GM12891 (cell line): ENCODE results near the gene IL11RA.

Experiments used
- DNase-seq: peaks from one replicate; pipeline ENCODE4 v3.0.0; 2011; ENCODE audit warnings: low spot score; ENCODE audit not compliant: insufficient read length
- FAIRE-seq: peaks from 2 replicates; lab custom pipeline; 2011; peaks lifted over from hg19 to GRCh38; lab: Jason Lieb, UNC
- PAX5 ChIP-seq: IDR thresholded peaks from 2 replicates; pipeline ENCODE4 v1.6.1; 2011; ENCODE audit warnings: low read length, moderate library complexity, mild to moderate bottlenecking; ENCODE audit not compliant: insufficient read depth, severe bottlenecking
- POLR2A ChIP-seq: IDR thresholded peaks from 2 replicates; pipeline ENCODE4 v1.6.1; 2011; ENCODE audit warnings: low read depth, low read length, control low read depth
- POLR2AphosphoS5 ChIP-seq: IDR thresholded peaks from 2 replicates; pipeline ENCODE4 v1.6.1; 2011; ENCODE audit warnings: low read depth, low read length, control low read depth
- POU2F2 ChIP-seq: IDR thresholded peaks from 2 replicates; pipeline ENCODE4 v1.6.1; 2011; ENCODE audit warnings: low read depth, mild to moderate bottlenecking, control low read depth, low read length, moderate library complexity
- SPI1 ChIP-seq: IDR thresholded peaks from 2 replicates; pipeline ENCODE4 v1.6.1; 2011; ENCODE audit warnings: low read depth, low read length, control low read depth
- TAF1 ChIP-seq: IDR thresholded peaks from 2 replicates; pipeline ENCODE4 v1.6.1; 2011; ENCODE audit warnings: low read depth, low read length, control low read depth

IL11RA gene

GRCh38 chr9:34615132-34615531 lies 36.9 kb upstream of the IL11RA start:
- TF ChIP-seq POLR2AphosphoS5: no peak
- TF ChIP-seq POU2F2: no peak
- TF ChIP-seq TAF1: no peak
- no peak for TF ChIP-seq PAX5
- no peak for TF ChIP-seq SPI1
- no peak for TF ChIP-seq POLR2A
- DNase-seq (no peak), FAIRE-seq (no peak)

- FAIRE-seq (peak; percentile 98), DNase-seq (peak; percentile 97)
- TF ChIP-seq POLR2AphosphoS5 (peak; percentile 64), POLR2A (peak; percentile 71), SPI1 (no peak), POU2F2 (peak; percentile 63; the same call in 1 of the 2 replicates), PAX5 (no peak)
Measured at GRCh38 chr9:34620061-34620994, 31.7 kb upstream of the IL11RA start, which contains the start of gene DCTN3. Gene DCTN3, minus strand, starts transcription at chr9:34620495. Its CDS starts 31 bp downstream, at chr9:34620464.

GRCh38 chr9:34623374-34624235 lies 28.4 kb upstream of the IL11RA start:
- no peak for FAIRE-seq
- TF ChIP-seq POLR2AphosphoS5: no peak
- TF ChIP-seq TAF1: no peak
- no peak for TF ChIP-seq PAX5
- TF ChIP-seq POU2F2: no peak
- TF ChIP-seq SPI1: no peak
- no peak for TF ChIP-seq POLR2A
- no peak for DNase-seq

GRCh38 chr9:34624475-34625185 lies 27.4 kb upstream of the IL11RA start:
- DNase-seq (no peak), FAIRE-seq (no peak)
- no peak for TF ChIP-seq SPI1
- TF ChIP-seq POLR2A: no peak
- TF ChIP-seq POLR2AphosphoS5: no peak
- no peak for TF ChIP-seq PAX5
- TF ChIP-seq TAF1: no peak
- TF ChIP-seq POU2F2: no peak

GRCh38 chr9:34625186-34625486 lies 26.8 kb upstream of the IL11RA start:
- FAIRE-seq: no peak
- TF ChIP-seq SPI1 (no peak), PAX5 (no peak), POLR2A (no peak), TAF1 (no peak), POU2F2 (no peak), POLR2AphosphoS5 (no peak)
- no peak for DNase-seq

GRCh38 chr9:34627716-34628655 lies 24.0 kb upstream of the IL11RA start:
- no peak for DNase-seq
- TF ChIP-seq TAF1 (no peak), SPI1 (no peak), POLR2AphosphoS5 (no peak), POLR2A (no peak), POU2F2 (no peak), PAX5 (no peak)
- FAIRE-seq: no peak

GRCh38 chr9:34628656-34629490 lies 23.1 kb upstream of the IL11RA start, which contains the start of gene ARID3C:
Gene ARID3C, minus strand, starts transcription at chr9:34629066. Its CDS starts 1,052 bp downstream, at chr9:34628014.
- TF ChIP-seq POLR2AphosphoS5: no peak
- TF ChIP-seq TAF1: no peak
- TF ChIP-seq POLR2A: no peak
- TF ChIP-seq PAX5: no peak
- TF ChIP-seq POU2F2: no peak
- TF ChIP-seq SPI1: no peak
- FAIRE-seq (peak; percentile 84), DNase-seq (no peak)

GRCh38 chr9:34629491-34629808 lies 22.5 kb upstream of the IL11RA start:
- TF ChIP-seq TAF1 (no peak), POU2F2 (no peak), SPI1 (no peak), PAX5 (no peak), POLR2A (no peak), POLR2AphosphoS5 (no peak)
- DNase-seq (no peak), FAIRE-seq (no peak)
